ENCODE data around the gene ISCA1. TPM values are rescaled to one million over a fixed set of nuclear protein-coding genes. Genes with fewer than 3 reads are reported as not detected.

Gene ISCA1
- total and polyA plus RNA-seq, 10 of the 15 experiments (the other 5 are each of a cell fraction or from before 2014, with no cell fraction given): 8.9 to 36.0 (median 24.2) TPM

DNA sequence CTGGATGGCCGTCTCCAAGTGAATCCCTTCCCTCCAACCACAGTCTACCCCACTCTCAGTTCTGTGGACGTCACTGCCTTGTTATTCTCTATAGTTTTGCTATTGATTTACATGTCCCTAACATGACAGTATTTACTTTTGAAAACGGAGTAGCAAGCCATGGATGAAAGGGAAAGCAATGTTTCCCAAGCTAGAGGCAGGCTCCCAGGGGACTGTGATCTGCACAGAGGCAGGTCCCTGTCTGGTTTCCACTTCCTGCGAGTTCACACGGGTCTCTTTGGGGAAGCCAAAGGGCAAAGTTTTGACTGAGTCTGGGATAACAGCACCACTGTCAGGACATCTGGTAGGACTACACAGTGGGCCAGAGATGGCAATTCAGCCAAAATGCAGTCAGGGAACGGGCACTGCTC, 35.6 kb downstream of the ISCA1 start (continued):
- no peak for TF ChIP-seq ZBED1 (IDR thresholded peaks at IDR 0.05; ENCODE audit: borderline replicate concordance)
- TF ChIP-seq BACH1 (IDR thresholded peaks at IDR 0.05; ENCODE audit: borderline replicate concordance): no peak
- TF ChIP-seq JUNB (IDR thresholded peaks at IDR 0.05): no peak
- TF ChIP-seq HDGF (IDR thresholded peaks at IDR 0.05): no peak
- no peak for TF ChIP-seq ZZZ3 (IDR thresholded peaks at IDR 0.05; ENCODE audit: control insufficient read depth, insufficient read length, low read depth)
- no peak for TF ChIP-seq CBX3 (IDR thresholded peaks at IDR 0.05; ENCODE audit: borderline replicate concordance, low read depth)
- TF ChIP-seq, protein P1, sequence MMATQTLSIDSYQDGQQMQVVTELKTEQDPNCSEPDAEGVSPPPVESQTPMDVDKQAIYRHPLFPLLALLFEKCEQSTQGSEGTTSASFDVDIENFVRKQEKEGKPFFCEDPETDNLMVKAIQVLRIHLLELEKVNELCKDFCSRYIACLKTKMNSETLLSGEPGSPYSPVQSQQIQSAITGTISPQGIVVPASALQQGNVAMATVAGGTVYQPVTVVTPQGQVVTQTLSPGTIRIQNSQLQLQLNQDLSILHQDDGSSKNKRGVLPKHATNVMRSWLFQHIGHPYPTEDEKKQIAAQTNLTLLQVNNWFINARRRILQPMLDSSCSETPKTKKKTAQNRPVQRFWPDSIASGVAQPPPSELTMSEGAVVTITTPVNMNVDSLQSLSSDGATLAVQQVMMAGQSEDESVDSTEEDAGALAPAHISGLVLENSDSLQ (IDR thresholded peaks at IDR 0.05): no peak
- TF ChIP-seq SUZ12 (IDR thresholded peaks at IDR 0.05; ENCODE audit: unreplicated experiment): no peak
- TF ChIP-seq SREBF2 (IDR thresholded peaks at IDR 0.05; ENCODE audit: low read length): no peak
- TF ChIP-seq TBL1XR1 (IDR thresholded peaks at IDR 0.05; ENCODE audit: low read depth, low read length): no peak
- TF ChIP-seq HCFC1 (IDR thresholded peaks at IDR 0.05; ENCODE audit: low read length): no peak
- peak; percentile 26; the same call in 1 of the 2 replicates for TF ChIP-seq SPI1 (IDR thresholded peaks at IDR 0.05; ENCODE audit: borderline replicate concordance, insufficient read depth, low read depth, low read length)
- no peak for TF ChIP-seq PAX5 (IDR thresholded peaks at IDR 0.05; ENCODE audit: borderline replicate concordance, low read depth, low read length)
- TF ChIP-seq, protein P2, sequence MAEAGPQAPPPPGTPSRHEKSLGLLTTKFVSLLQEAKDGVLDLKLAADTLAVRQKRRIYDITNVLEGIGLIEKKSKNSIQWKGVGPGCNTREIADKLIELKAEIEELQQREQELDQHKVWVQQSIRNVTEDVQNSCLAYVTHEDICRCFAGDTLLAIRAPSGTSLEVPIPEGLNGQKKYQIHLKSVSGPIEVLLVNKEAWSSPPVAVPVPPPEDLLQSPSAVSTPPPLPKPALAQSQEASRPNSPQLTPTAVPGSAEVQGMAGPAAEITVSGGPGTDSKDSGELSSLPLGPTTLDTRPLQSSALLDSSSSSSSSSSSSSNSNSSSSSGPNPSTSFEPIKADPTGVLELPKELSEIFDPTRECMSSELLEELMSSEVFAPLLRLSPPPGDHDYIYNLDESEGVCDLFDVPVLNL (IDR thresholded peaks at IDR 0.05; ENCODE audit: low read depth, low read length): no peak
- TF ChIP-seq GABPA (IDR thresholded peaks at IDR 0.05; ENCODE audit: low read depth): no peak
- TF ChIP-seq ZNF274 (IDR thresholded peaks at IDR 0.05; ENCODE audit: insufficient read depth, insufficient read length): no peak
- TF ChIP-seq TAF1 (IDR thresholded peaks at IDR 0.05; ENCODE audit: borderline replicate concordance, low read depth, low read length): no peak
- peak; percentile 47; the same call in 1 of the 2 replicates for TF ChIP-seq IKZF1 (conservative IDR thresholded peaks at IDR 0.05)
- no peak for TF ChIP-seq ZNF622 (IDR thresholded peaks at IDR 0.05)
- peak; percentile 70 for TF ChIP-seq RUNX3 (IDR thresholded peaks at IDR 0.05; ENCODE audit: low read length)
- TF ChIP-seq, protein P3, sequence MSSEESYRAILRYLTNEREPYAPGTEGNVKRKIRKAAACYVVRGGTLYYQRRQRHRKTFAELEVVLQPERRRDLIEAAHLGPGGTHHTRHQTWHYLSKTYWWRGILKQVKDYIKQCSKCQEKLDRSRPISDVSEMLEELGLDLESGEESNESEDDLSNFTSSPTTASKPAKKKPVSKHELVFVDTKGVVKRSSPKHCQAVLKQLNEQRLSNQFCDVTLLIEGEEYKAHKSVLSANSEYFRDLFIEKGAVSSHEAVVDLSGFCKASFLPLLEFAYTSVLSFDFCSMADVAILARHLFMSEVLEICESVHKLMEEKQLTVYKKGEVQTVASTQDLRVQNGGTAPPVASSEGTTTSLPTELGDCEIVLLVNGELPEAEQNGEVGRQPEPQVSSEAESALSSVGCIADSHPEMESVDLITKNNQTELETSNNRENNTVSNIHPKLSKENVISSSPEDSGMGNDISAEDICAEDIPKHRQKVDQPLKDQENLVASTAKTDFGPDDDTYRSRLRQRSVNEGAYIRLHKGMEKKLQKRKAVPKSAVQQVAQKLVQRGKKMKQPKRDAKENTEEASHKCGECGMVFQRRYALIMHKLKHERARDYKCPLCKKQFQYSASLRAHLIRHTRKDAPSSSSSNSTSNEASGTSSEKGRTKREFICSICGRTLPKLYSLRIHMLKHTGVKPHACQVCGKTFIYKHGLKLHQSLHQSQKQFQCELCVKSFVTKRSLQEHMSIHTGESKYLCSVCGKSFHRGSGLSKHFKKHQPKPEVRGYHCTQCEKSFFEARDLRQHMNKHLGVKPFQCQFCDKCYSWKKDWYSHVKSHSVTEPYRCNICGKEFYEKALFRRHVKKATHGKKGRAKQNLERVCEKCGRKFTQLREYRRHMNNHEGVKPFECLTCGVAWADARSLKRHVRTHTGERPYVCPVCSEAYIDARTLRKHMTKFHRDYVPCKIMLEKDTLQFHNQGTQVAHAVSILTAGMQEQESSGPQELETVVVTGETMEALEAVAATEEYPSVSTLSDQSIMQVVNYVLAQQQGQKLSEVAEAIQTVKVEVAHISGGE (CRISPR knock-in tag; IDR thresholded peaks at IDR 0.05): no peak
- TF ChIP-seq, protein P4, sequence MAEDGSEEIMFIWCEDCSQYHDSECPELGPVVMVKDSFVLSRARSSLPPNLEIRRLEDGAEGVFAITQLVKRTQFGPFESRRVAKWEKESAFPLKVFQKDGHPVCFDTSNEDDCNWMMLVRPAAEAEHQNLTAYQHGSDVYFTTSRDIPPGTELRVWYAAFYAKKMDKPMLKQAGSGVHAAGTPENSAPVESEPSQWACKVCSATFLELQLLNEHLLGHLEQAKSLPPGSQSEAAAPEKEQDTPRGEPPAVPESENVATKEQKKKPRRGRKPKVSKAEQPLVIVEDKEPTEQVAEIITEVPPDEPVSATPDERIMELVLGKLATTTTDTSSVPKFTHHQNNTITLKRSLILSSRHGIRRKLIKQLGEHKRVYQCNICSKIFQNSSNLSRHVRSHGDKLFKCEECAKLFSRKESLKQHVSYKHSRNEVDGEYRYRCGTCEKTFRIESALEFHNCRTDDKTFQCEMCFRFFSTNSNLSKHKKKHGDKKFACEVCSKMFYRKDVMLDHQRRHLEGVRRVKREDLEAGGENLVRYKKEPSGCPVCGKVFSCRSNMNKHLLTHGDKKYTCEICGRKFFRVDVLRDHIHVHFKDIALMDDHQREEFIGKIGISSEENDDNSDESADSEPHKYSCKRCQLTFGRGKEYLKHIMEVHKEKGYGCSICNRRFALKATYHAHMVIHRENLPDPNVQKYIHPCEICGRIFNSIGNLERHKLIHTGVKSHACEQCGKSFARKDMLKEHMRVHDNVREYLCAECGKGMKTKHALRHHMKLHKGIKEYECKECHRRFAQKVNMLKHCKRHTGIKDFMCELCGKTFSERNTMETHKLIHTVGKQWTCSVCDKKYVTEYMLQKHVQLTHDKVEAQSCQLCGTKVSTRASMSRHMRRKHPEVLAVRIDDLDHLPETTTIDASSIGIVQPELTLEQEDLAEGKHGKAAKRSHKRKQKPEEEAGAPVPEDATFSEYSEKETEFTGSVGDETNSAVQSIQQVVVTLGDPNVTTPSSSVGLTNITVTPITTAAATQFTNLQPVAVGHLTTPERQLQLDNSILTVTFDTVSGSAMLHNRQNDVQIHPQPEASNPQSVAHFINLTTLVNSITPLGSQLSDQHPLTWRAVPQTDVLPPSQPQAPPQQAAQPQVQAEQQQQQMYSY (CRISPR knock-in tag; IDR thresholded peaks at IDR 0.05): no peak
- no peak for TF ChIP-seq POU2F2 (IDR thresholded peaks at IDR 0.05; ENCODE audit: borderline replicate concordance, low read depth, low read length)
- no peak for TF ChIP-seq ETV6 (conservative IDR thresholded peaks at IDR 0.05 in 1 of 2, IDR thresholded peaks at IDR 0.05 in 1 of 2; ENCODE audit: borderline replicate concordance in 1 of 2, low read depth in 1 of 2)
- no peak for TF ChIP-seq DPF2 (IDR thresholded peaks at IDR 0.05)

Data from GM12878 (cell line).